ENCODE results near the gene EIF6.
"Not testable (repeated sequence)": the region's sequence is repeated elsewhere in the genome, so short reads cannot be mapped to it uniquely, and the experiment has no call there.

The EIF6 gene

DNA sequence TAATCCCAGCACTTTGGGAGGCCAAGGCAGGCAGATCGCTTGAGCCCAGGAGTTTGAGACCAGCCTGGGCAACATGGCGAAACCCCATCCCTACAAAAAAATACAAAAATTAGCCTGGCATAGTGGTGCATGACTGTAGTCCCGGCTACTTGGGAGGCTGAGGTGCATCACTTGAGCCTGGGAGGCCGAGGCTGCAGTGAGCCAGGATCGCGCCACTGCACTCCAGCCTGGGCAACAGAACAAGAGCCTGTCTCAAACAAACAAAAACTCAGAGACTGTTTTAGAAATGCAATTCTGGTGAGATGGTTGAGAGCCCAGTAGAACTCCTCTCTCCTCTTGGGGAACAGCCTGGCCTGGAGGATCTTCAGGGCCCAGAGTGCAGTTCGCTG is 31.1 kb upstream of the EIF6 start:
- DNase-seq; in situ Hi-C loops (cut with HindIII; ENCODE audit: low pct_ligation_motif_present, low pct_unique_long_range_greater_than_20kb, low sequenced_read_pairs): not testable (repeated sequence)

DNA sequence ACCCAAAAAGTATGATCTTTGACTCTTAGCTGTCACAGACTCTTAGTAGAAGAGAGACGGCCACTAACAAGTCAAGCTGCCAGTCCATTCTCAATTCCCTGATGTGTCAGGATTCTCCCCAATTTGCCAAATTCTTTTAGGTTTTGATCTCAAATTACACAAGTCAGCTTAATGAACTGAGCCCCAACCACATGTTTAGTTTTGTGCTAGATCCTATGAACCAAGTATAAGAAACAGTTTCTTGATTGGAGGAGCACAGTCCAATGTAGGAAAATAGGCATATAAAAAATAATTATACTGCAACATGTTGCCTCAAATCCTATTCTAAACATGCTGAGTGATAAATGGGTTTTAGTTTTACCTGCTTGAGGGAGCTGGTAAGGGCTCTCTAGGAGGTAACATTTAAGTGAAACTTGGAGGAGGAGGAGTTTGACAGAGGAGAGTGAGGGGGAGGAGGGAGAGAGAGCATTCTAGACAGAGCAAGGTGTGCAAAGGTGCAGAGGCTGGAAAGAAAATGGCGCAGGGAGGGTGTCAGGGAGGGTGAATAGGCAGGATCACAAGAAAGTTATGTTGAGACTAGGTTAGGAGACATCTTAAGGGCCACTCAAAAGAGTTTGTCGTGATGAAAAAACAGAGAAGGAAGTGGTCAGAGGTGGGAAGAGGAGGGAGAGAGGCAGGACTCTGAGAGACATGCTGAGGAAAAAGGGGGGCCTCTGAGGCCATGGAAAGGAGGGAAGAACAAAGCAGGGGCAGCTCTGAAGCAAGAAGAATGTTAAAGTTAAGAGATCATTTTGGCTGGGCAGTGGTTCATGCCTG is 30.5 kb upstream of the EIF6 start:
- in situ Hi-C loops (cut with HindIII; ENCODE audit: low pct_ligation_motif_present, low pct_unique_long_range_greater_than_20kb, low sequenced_read_pairs): no loop called here

DNA sequence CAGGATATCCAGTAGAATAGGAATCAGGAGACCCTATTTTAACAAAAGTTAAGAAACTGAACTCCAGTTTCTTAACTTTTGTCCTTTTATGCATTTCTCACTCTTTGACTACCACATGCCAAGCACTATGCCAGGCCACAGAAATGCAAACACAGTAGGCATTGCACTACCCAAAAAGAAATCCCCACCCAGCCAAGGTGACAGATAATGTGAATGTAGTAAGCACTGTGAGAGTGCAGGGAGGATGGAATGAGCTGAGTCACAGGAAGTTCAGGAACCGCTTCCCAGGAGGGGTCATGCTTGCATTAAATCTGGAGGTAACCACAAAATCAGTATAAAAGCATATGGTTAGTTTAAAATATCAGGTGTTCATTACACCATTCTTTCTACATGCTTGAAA is 27.7 kb upstream of the EIF6 start:
- DNase-seq: peak; percentile 93
- in situ Hi-C loops (cut with HindIII; ENCODE audit: low pct_ligation_motif_present, low pct_unique_long_range_greater_than_20kb, low sequenced_read_pairs): no loop called here

More for the DNA sequence above, 30.5 kb upstream of the EIF6 start:
- DNase-seq: no peak

DNA sequence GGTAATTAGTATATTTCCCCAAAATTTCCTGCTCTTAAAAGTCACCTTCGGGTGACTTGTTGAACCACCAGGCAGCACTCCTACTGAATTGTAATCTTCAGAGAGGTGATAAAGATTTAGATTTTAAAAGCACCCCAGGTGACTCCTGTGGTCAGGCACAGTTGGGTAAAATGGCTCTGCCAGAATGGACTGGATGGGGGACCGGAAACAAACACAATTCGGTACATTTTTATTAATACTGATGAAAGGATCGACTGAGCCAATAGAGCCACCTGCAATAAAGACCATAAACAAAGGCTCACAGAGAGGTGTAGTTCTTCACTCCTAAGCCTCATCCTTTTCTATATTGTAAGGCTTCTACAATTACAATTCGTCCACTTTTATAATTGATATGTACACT is 27.2 kb upstream of the EIF6 start:
- in situ Hi-C loops (cut with HindIII; ENCODE audit: low pct_ligation_motif_present, low pct_unique_long_range_greater_than_20kb, low sequenced_read_pairs): no loop called here

GRCh38 chr20:35311409-35311808 is 26.8 kb upstream of the EIF6 start:
- in situ Hi-C loops (cut with HindIII; ENCODE audit: low pct_ligation_motif_present, low pct_unique_long_range_greater_than_20kb, low sequenced_read_pairs): no loop called here
- DNase-seq: peak; percentile 89

More for the DNA sequence above, 27.2 kb upstream of the EIF6 start:
- DNase-seq: peak; percentile 14

- in situ Hi-C loops (cut with HindIII; ENCODE audit: low pct_ligation_motif_present, low pct_unique_long_range_greater_than_20kb, low sequenced_read_pairs): no loop called here
- DNase-seq: peak; percentile 88
These were observed 23.4 kb upstream of the EIF6 start for GRCh38 chr20:35307666-35308653.

DNA sequence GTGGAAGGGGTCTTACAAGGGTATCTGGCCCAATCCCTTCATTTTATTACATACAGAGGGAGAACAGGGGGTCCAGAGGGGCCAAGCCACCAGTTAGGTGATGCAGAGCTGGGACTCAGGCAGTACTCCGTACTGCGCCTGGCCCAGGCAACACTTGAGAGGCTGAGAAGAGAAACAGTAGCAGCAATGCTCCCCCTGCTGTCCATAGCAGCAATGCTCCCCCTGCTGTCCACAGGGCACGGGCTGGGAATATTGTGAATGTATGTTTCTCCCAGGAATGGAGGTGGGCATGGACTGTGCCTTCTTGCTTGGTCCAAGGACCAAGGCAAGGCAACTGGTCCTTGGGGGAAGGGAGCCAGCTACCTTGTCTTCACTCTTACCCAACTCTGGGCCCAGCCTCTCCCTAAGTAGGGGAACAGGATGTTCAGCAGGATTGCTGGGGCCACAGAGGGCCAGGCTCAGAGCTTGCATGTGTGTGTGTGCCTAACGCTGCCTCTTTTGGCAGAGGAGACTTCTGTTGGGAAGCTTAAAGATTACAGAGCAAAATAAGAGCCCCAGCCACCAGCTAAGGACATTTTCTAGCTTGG is 22.5 kb upstream of the EIF6 start:
- in situ Hi-C loops (cut with HindIII; ENCODE audit: low pct_ligation_motif_present, low pct_unique_long_range_greater_than_20kb, low sequenced_read_pairs): no loop called here
- peak; percentile 88 for DNase-seq

- peak; percentile 98 for DNase-seq
- in situ Hi-C loops (cut with HindIII; ENCODE audit: low pct_ligation_motif_present, low pct_unique_long_range_greater_than_20kb, low sequenced_read_pairs): no loop called here
These were observed 21.3 kb upstream of the EIF6 start for GRCh38 chr20:35305682-35306556.

DNA sequence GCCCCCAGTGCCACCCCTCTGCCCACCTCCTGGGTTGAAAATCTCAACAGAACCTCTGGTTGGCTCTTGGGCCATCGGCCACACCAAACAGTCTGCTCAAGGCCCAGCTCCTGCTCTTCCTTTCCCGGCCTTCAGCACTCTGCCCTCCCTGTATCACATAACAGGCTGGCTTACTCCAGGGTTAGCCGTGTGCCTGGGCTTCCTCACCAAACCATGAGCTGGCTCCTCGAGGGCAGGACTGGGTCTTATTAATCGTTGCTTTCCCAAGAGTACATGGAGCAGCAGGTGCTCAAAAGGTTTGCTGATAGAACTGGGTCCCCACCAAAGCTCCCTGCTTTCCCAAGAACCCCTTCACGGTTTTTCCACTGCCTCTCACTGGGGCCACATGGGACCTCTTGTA is 20.4 kb upstream of the EIF6 start:
- peak; percentile 13 for DNase-seq
- in situ Hi-C loops (cut with HindIII; ENCODE audit: low pct_ligation_motif_present, low pct_unique_long_range_greater_than_20kb, low sequenced_read_pairs): no loop called here

DNA sequence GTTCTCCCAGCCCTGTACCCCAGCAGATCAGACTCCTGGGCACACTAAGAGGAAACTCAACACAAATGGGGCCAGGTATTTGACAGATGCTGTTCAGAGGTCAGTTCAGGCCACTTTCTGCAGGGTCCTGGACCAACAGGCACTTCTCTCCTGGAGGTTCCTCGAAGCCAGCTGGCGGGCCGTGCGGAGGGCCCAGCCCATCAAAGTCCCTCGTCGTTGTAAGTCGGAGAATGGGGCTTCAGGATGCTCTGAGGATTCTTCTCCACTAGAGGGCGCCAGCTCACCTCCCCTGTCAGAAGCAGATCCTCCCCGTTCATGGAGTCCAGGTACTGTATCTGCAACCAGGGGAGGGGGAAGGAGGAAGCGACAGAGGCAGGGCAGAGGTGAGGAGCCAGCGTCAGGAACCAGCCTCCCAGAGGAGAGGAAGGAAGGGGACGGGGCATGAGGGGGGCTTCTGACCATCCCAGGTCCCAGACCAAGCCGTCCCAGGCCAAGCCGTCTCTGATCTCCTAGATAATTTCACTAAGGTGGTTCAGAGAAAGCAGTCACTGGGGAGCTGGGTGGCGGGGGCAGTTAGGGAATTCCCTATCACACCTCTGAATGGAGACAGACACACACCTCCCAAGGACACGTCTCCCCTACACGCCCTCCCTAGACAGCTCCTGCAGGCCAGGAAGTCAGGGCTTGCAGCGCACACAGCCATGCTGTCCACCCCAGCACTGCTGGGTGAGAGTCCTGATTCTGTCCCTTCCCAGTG is 19.3 kb upstream of the EIF6 start:
- in situ Hi-C loops (cut with HindIII; ENCODE audit: low pct_ligation_motif_present, low pct_unique_long_range_greater_than_20kb, low sequenced_read_pairs): no loop called here

GRCh38 chr20:35303382-35303734 is 18.8 kb upstream of the EIF6 start:
- in situ Hi-C loops (cut with HindIII; ENCODE audit: low pct_ligation_motif_present, low pct_unique_long_range_greater_than_20kb, low sequenced_read_pairs): no loop called here
- no peak for DNase-seq

More for the DNA sequence above, 19.3 kb upstream of the EIF6 start:
- DNase-seq: peak; percentile 89

DNA sequence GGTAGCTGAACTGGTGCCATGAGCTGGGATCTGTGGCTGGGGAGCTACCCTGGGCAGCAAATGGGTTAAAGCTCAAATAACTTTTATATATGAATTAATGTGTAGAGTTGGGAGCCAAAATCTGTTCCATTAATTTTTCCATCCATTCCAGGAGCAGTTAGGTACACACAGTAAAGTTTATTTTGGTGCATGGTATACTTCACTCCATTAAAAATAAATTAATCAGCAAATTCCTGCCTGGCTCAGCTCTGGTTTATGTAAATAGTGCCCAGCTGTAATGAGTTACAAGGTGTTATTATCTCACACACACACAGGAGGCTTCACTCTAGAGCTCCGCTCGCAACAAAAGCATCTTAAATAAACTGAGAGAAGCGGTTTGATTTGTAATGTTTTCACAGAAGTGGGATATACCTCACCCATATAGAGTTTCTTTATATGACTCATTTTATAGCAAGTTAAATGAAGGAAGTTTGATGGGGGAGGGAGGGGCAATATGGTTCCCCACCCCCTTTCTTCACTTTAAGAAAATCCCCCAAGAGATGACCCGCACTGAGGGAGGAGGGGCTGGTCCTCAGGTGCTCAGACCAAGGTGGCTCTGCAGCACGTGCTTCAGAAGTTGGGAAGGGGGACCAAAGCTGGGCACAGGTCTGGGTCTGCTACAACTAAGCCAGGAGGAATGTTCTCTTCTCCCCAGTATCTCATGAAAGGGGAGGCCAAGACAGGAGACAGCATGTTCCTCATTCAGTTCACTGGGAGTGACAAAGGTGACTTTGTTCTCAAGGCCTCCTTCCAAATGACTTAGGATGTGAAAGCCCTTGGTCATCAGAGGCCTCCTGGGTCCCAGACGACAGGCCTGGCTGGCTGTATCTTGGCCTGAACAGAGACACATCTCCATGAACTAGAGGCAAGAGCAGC is 18.1 kb upstream of the EIF6 start:
- DNase-seq: no peak
- in situ Hi-C loops (cut with HindIII; ENCODE audit: low pct_ligation_motif_present, low pct_unique_long_range_greater_than_20kb, low sequenced_read_pairs): no loop called here

- DNase-seq: no peak
- in situ Hi-C loops (cut with HindIII; ENCODE audit: low pct_ligation_motif_present, low pct_unique_long_range_greater_than_20kb, low sequenced_read_pairs): no loop called here
These were observed 16.9 kb upstream of the EIF6 start for GRCh38 chr20:35301426-35301825.

GRCh38 chr20:35300469-35301262 is 16.1 kb upstream of the EIF6 start:
- DNase-seq: no peak
- in situ Hi-C loops (cut with HindIII; ENCODE audit: low pct_ligation_motif_present, low pct_unique_long_range_greater_than_20kb, low sequenced_read_pairs): no loop called here

DNA sequence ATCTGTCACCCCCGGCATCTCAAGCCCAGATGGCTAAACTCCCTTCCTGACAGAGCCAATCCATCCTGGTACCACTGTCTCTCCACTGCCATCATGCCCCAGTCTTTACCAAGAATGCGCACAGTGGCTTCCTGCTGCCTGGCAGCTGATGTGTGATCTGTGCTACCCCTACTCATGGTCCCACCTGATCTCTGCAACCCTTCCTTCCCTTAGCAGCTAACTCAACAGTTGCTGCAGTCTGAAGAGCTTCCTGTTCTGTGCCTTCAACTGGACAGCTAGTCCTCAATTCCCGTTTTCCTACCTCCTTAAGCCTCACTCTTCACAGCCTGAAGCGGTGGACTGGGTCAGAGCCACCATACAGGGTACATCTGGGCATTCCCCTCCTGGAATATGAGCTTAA is 15.2 kb upstream of the EIF6 start:
- in situ Hi-C loops (cut with HindIII; ENCODE audit: low pct_ligation_motif_present, low pct_unique_long_range_greater_than_20kb, low sequenced_read_pairs): no loop called here
- no peak for DNase-seq

DNA sequence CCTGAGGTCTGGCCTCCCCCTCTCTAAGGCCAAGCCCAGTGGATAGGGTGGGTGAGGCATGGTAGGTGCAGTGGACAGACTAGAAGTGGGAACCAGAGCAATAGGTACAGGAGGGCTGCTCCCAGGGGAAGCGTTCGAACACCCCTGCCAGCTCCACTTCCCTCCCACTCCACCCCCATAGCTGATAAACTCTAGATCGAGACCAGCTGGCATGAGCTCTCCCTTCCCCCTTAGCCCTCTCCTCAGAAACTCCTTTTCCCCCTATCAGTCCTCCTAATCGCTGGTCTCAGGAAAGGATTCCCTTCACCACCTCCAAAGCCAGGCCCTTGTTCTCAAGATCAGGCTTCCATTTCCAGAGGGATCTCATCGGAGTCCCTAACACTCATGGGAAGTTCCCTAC is 13.7 kb upstream of the EIF6 start:
- DNase-seq: no peak

More for the DNA sequence above, 13.7 kb upstream of the EIF6 start:
- in situ Hi-C loops (cut with HindIII; ENCODE audit: low pct_ligation_motif_present, low pct_unique_long_range_greater_than_20kb, low sequenced_read_pairs): no loop called here

Measured in ACHN (cell line).